Activated CD4-positive, alpha-beta T cell treated with anti-CD3 and anti-CD28 coated beads, Interleukin-2, amount 50 U/mL, for 24 hours (primary cell): ENCODE data around the gene FAM25A.

Experiments used
- DNase-seq, 2 donors: peaks; one replicate each; pipeline ENCODE4 v3.0.0-alpha.2; 2020; ENCODE audit warnings: low read depth in 1 of 2, low spot score in 1 of 2

Gene FAM25A

DNA sequence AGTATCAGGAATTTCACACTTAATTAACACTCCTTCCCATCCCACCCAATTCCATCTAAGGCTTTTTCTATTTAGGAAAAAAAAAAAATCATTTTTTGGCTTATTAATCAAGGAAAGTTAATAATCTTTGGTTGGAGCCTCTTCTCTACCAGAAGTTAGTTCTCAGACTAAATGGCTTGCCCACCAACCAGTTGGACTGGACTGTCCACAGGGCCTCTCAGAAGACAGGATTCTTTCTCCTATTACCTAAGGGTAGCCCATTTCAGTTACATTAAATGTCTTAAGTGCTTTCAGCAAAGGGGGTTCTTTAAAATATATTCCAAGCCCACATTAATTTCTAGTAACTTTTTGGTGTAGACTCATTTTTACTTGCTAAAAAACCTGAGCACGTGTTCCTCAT is 39.3 kb downstream of the FAM25A start:
- DNase-seq, result no peak

- no peak for DNase-seq
Observed at GRCh38 chr10:87060280-87060928, 40.3 kb downstream of the FAM25A start.

- DNase-seq, result no peak
Observed at GRCh38 chr10:87064651-87065050, 44.6 kb downstream of the FAM25A start.

DNA sequence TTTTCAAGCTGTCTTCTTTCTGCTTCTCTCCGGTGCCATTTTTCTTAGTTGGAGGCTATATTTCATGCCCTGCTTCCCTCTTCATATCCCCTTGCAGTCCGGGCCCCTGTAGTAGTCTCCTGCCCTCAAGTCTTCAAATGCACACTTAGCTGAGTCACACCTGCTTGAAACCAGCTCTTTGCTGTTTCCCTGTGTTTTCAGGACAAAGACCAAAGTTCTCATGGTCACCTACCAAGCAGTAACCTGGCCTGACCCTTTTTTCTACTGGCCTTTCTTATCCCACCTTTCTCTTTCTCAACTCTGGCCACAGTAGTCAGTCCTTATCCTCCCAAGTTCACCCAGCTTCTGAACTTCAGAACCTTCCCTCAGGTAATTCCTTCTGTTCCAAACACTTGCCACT is 46.1 kb downstream of the FAM25A start:
- no peak for DNase-seq

DNA sequence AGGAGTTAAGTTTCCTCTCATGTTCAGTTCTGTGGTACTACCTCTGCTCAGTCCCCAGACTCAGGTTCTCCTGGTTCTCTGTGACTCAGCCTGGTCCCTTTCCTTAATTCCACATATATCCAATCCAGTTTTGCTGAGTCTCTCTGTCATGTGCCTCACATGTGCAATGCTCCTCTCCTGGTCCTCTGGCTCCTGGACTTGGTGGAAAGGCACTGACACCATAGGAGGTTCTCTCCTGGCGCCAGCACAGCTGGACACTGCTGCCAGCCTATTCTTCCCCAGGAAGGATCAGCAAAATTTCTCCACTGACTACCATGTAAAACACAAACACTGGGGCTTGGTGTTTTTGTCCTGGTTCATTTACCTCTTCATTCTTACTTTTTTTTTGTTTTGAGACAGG is 46.8 kb downstream of the FAM25A start:
- DNase-seq, result no peak

DNA sequence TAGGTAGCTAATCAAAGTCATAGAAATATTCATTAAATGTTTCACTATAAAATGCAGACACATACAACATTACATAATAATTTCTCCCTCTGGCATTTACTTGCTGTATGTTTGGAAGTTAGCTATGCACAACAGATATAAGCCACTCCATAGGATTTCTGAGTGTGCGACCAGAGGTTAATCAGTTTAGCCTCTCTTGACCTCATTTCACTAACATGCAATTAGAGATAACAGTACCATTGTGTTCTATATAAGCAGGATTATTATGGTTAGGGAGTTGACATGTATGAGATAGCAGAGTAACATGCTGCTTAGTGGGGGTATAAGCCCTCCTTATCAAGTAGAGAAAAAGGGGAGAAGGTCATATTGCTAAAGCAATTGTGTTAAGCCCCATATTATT is 48.2 kb downstream of the FAM25A start:
- DNase-seq, result no peak

GRCh38 chr10:87072449-87072848 is 52.4 kb downstream of the FAM25A start:
- no peak for DNase-seq
